Measurements from ENCODE around the gene NEXMIF.
"Not testable (repeated sequence)": the region's sequence is repeated elsewhere in the genome, so short reads cannot be mapped to it uniquely, and the experiment has no call there.

NEXMIF gene

GRCh38 chrX:74788545-74789086 is 136.6 kb downstream of the NEXMIF start:
- DNase-seq: no peak

- no peak for DNase-seq
Observed at GRCh38 chrX:74784629-74785028, 140.6 kb downstream of the NEXMIF start.

GRCh38 chrX:74781507-74782034 is 143.7 kb downstream of the NEXMIF start:
- no peak for DNase-seq

GRCh38 chrX:74779175-74779574 is 146.1 kb downstream of the NEXMIF start:
- no peak for DNase-seq

- no peak for DNase-seq
Observed at GRCh38 chrX:74774988-74775387, 150.3 kb downstream of the NEXMIF start.

- no peak for DNase-seq
Observed at GRCh38 chrX:74736450-74736849, 188.8 kb downstream of the NEXMIF start.

GRCh38 chrX:74705269-74705668 is 220.0 kb downstream of the NEXMIF start:
- DNase-seq: no peak

- not testable (repeated sequence) for DNase-seq
Observed at GRCh38 chrX:74701343-74701742, 223.9 kb downstream of the NEXMIF start.

GRCh38 chrX:74684466-74684865 is 240.8 kb downstream of the NEXMIF start:
- no peak for DNase-seq

Measured in activated T-cell treated with anti-CD3 and anti-CD28 coated beads for 4 hours (primary cell).